Hair follicle dermal papilla cell (primary cell): ENCODE measurements around the gene APBA2. TPM values are rescaled to one million over a fixed set of nuclear protein-coding genes. Genes with fewer than 3 reads are reported as not detected.

Experiments
- total RNA-seq: library from RNA; depleted of rRNA; stranded (reverse); fragments of >200 nt; gene quantifications from 2 replicates; pipeline ENCODE4 v1.2.3, GENCODE V29; 2012

APBA2 gene
- 8.7 and 21.1 TPM in 2 replicates for total RNA-seq

GRCh38 chr15:28885630-28886430 is at the start of gene APBA2:
Gene APBA2 (plus strand): TSS chr15:28885974. CDS start chr15:29053885, 167,911 bp downstream.

GRCh38 chr15:28848521-28848920 is 37.3 kb upstream of the APBA2 start, which contains the start of gene GOLGA6L7:
Gene GOLGA6L7 (minus strand): TSS chr15:28848644. CDS start chr15:28848549, 95 bp downstream.

Other genes starting within 250 kb of the APBA2 start
- 0.16 and 0.73 TPM in 2 replicates for gene GOLGA8M, start 173.6 kb upstream of the APBA2 start, total RNA-seq
- not detected in 2 replicates for gene GOLGA6L7, start 37.3 kb upstream of the APBA2 start, total RNA-seq